HG03025 (cell line): Measurements from ENCODE around the gene MYPN.
A peak's percentile ranks its signal among the peaks of the same experiment; 100 is the strongest.
"Not testable (repeated sequence)": the region's sequence is repeated elsewhere in the genome, so short reads cannot be mapped to it uniquely, and the experiment has no call there.

Experiments
- ATAC-seq: cut with Tn5 transposase; IDR thresholded peaks from one replicate; pipeline ENCODE4 v1.9.1; 2021; ENCODE audit warnings: mild to moderate bottlenecking, moderate library complexity; ENCODE audit not compliant: unreplicated experiment, low FRiP score

The MYPN gene, protein sequence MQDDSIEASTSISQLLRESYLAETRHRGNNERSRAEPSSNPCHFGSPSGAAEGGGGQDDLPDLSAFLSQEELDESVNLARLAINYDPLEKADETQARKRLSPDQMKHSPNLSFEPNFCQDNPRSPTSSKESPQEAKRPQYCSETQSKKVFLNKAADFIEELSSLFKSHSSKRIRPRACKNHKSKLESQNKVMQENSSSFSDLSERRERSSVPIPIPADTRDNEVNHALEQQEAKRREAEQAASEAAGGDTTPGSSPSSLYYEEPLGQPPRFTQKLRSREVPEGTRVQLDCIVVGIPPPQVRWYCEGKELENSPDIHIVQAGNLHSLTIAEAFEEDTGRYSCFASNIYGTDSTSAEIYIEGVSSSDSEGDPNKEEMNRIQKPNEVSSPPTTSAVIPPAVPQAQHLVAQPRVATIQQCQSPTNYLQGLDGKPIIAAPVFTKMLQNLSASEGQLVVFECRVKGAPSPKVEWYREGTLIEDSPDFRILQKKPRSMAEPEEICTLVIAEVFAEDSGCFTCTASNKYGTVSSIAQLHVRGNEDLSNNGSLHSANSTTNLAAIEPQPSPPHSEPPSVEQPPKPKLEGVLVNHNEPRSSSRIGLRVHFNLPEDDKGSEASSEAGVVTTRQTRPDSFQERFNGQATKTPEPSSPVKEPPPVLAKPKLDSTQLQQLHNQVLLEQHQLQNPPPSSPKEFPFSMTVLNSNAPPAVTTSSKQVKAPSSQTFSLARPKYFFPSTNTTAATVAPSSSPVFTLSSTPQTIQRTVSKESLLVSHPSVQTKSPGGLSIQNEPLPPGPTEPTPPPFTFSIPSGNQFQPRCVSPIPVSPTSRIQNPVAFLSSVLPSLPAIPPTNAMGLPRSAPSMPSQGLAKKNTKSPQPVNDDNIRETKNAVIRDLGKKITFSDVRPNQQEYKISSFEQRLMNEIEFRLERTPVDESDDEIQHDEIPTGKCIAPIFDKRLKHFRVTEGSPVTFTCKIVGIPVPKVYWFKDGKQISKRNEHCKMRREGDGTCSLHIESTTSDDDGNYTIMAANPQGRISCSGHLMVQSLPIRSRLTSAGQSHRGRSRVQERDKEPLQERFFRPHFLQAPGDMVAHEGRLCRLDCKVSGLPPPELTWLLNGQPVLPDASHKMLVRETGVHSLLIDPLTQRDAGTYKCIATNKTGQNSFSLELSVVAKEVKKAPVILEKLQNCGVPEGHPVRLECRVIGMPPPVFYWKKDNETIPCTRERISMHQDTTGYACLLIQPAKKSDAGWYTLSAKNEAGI (N-terminal part only)

DNA sequence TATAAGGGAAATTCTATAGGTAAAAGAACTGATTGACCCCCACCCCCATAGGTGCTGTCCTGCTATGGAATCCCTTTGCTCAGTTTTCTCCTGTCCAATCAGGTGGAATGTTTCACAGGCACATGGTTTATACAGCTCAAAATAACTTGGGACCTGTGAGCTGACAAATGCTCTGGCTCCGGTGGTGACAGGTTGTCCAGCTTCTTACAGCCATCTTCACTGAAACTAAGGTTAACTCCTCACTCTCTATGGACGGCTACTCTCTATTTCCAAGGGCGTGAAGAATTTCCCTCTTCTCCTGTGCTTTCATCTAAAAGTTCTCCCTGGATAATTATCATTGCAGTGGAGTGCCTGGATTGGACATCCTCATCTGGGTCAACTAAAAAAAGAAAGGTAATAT lies at the start of gene MYPN:
MYPN (plus strand) TSS at position 158 of the 400 bp plus-strand sequence. CDS start 11,951 bp downstream, outside the sequence.
- no peak for ATAC-seq

DNA sequence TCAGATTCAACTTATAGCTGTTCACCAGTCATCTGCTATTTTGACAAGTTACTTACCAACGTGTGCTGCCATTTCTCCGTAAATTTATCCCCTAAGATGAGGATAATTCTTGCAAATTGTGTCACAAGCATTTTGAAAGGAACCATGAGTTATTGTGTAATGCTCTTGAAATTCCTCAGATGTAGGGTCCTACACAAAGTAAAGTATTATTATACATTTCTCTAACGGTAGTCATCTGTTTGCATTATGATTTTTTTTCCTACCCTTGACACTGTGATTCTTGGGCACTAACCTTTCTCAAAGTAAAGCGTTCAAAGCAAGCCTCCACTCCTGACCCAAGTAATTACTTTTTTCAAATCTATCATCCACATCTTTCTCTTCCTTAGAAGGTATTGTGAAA lies 42.3 kb upstream of the MYPN start:
- ATAC-seq: no peak

DNA sequence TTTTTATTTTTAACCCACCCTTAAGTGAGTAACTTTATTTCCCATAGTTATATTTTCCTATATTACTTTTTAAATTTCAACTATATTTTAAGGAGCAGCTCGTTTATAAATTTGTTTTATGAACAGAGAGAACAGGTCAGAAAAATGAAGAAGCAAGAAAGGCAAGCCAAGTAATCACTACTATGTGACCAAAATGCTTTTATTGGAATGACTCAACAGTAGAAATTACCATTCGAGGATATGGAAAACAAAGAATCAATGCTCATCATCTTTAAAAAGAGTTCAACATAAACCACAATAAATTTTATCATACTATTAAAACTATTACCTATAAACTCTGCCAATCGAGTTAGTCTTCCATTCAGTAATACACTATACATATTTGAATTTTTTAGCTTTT lies 41.8 kb upstream of the MYPN start:
- ATAC-seq: no peak

DNA sequence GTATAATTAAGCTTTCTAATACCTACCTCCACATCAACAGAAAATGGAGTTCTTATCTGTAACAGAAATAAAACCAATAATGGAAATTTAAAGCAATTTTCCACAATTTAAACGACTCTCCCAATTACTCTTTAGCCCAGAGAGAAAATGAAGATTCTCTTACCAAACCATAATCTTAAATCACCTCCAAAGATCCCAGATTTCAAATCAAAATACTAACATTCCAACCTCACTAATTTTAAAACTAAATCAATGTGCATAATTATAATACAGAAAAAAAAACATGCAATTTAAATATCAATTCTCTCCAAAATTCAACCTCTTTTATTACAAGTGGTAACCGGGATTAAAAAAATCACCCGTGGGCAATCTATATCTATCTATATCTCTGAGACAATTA lies 35.7 kb upstream of the MYPN start:
- no peak for ATAC-seq

DNA sequence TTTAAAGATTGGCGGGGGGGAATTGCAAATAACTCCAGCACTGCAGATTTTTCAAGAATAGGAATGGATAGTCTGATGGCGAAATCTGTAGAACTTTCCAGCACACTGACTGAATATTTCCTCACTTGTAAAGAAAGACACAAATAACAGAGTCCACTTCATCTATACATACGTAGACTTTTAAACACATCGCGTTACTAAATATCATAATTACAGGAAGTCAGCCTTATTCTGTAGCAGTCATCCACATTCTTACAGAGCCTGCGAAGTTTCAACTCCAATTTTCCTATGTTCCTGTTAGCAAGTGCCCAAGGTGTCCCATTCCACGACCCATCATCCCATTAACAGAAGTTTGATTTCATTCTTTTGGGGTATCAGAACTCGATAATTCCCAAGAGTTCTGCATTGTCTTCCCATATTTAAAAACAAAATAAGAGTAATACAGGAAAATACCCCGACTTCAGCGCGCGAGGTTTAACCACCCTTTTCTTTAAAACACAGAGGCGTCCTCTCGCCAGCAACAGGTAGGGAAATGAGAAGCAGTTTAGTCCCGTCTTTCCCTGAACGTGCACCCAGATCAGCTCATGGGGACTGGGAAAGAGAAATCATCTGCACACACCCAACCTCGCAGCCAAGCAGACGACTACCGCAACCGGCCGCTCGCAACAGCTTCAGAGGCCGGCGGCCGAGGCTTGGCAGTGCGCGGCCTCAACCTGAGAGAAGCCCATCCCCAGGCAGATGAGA lies 35.1 kb upstream of the MYPN start:
- ATAC-seq: no peak

DNA sequence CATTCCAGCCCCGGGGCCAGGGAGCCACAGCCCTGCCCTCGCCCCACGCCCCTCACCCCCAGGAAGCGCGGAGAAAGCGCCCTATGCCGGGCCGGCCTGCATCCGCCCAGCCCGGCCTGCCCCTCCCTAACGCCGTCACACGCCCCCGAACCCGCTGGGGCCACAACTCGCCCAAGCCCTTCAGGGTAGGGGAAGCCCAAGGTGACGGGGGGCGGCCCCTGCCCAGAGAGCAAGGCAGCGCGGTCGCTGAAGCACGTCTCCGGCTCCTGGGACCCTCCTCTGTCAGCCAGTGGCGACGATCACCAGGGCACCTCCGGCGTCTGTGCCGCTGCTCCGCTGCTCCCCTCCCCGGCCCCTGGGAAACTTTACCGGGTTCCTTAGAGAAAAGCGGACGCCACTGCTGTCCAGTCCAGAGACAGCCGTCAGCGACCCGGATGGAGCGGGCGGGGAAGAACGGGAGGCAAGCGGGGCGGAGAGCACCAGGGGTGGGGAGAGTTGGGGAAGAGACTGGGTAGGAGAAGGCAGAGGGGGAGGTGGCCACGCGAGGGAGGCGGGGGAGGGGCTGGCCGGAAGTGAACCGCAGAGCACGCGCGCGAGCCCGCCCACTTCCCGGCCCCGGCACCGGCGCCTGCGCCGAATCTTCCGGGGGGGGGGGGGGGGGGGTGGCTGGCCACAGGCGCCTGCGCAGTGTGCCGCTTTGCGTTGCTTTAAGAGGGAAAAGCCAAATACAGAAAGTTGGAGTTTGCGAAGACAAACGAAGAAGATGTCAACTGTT lies 34.3 kb upstream of the MYPN start, which contains the start of gene HERC4:
HERC4 (minus strand) TSS at position 509 of the 775 bp plus-strand sequence. CDS start 2,175 bp downstream, outside the sequence.
- ATAC-seq: peak; percentile 87

DNA sequence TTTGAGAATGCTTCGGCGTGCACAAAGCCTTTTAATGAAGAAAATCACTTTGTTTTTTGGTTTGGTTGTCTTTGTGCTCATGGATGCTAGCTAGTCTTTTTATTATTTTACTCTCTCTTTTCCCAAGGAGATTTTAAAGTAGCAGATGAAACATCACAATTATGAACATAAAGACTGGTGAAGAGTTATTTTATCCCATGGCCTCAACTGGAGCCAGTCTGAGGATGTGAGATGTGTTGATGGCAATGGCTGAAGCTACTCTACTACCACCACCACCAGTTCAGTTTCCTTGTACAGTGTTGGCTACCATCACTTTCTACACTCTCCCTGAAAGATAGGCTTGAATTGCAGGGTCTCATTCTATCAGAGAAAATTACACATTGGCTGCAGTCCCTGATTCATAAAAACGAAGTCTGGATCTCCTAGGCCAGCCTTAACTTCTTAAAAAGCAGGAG lies 33.7 kb upstream of the MYPN start:
- ATAC-seq: no peak

DNA sequence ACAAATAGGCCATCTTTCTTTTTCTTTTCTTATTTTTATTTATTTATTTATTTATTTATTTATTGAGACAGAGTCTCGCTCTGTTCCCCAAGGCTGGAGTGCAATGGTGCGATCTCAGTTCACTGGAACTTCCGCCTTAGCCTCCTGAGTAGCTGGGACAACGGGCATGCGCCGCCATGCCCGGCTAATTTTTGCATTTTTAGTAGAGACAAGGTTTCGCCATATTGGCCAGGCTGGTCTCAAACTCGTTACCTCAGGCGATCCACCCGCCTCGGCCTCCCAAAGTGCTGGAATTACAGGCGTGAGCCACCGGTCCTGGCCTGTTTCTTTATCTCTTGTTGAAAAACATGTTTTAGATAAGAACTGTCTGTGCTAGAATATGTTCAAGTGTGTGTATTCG lies 33.2 kb upstream of the MYPN start:
- ATAC-seq: not testable (repeated sequence)

DNA sequence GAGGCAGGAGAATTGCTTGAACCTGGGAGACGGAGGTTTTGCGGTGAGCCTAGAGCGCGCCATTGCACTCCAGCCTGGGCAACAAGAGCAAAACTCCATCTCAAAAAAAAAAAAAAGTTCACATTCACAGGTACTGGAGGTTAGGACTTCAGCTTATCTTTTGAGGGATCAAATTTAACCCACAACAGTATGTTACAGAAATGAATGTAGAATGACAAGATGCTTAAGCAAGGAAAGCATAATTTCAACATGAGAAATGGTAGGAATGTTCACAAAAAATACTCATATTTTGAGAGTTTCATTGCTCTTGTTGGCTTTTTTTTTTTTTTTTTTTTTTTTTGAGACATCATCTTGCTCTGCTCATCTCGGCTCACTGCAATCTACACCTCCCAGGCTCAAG lies 32.3 kb upstream of the MYPN start:
- ATAC-seq: no peak

DNA sequence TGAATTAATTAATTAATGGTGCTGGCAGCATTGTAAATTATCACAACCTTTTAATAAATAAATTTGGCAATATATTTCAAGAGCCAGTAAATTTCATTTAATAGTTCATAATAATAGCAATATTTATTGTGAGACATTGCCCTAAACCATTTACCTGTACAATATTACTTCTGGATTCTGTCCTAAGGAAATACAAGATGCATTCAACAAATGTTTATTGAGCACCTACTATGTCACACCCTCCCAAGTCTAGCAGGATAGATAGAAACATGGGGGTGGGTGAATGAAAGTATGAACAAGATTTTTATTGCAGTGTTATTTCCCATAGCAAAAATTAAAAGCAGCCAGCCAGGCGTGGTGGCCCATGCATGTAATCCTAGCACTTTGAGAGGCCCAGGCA lies 29.9 kb upstream of the MYPN start:
- ATAC-seq: no peak

DNA sequence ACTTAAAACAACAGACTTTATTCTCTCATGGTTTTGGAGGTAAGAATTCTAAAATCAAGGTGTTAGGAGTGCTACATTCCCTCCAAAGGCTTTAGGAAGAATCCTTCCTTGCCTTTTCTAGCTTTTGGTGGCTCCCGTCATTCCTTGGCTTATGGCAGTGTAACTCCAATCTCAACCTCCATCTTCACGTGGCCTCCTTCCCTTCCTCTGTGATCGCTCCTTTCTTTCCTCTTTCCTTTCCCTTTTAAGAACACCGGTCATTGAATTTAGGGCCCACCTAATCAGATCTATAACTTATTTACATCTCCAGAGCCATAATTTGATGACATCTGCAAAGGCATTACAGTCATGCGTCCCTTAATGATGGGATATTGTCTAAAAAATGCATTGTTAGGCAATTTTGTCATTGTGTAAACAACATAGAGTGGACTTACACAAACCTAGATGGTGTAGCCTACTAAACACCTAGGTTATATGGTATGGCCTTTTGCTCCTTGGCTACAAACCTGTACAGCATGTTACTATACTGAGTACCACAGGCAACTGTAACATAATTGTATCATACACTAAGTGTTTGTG lies 28.3 kb upstream of the MYPN start:
- no peak for ATAC-seq

DNA sequence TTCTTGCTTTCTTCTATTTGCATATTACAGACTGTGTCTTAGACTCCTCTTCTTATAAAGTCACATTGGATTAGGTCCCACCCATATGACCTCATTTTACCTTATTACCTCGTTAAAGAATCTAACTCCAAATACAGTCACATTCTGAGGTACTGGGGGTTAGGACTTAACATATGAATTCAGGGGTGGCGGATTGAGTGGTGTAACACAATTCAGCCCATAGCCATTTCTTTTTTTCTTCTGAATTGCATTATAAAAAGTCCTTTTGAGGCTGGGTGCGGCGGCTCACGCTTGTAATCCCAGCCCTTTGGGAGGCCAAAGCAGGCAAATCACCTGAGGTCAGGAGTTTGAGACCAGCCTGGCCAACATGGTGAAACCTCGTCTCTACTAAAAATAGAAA lies 27.4 kb upstream of the MYPN start:
- no peak for ATAC-seq

DNA sequence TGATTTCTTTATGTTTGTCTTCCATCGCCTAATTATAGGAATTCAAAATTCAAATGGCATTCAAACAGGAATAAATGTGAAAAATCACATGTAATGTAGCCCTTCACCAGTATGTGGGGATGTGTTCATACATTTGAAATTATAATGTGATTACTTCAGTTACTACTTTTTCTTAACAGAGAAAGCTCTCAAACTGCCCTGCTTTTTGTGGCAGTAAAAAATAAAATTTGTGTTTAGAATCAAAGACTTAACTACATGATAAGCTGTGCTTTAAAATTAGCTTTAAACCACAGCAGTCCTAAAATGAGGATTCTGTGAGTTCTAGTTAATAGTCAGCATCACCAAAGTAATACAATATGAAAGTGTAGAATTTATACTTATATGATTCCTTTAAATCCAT lies 26.4 kb upstream of the MYPN start:
- no peak for ATAC-seq

DNA sequence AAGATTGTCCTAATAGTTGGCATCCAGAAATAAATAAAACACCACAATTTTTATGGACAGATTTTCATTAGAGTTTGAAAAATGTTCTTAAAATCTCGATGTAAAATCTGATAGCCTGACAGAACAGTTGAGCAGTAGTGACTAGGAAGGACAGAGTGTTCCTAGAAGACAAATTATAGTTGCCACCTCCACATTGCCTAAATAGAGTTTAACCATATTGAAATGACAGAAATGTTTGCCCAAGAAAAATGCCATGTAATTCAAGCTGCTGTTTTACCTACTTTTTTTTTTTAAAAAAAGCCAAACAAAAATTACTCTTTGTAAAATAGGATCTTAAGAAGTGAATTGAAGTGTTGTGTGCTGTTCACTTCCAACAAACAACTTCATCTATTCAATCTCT lies 25.3 kb upstream of the MYPN start:
- no peak for ATAC-seq

DNA sequence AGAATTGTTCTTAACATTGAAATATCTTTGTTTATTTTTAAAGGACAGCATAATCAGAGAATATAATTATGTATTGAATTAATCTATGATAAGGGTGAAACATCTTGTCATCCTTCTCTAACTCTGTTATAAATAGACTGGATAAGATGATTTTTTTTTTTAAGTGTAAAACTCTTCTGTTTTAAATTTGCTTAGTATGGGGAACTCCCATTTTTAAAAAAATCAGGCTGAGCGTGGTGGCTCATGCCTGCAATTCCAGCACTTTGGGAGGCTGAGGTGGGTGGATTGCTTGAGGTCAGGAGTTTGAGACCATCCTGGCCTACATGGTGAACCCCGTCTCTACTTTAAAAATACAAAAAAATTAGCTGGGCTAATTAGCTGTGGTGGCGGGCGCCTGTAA lies 24.8 kb upstream of the MYPN start:
- no peak for ATAC-seq

DNA sequence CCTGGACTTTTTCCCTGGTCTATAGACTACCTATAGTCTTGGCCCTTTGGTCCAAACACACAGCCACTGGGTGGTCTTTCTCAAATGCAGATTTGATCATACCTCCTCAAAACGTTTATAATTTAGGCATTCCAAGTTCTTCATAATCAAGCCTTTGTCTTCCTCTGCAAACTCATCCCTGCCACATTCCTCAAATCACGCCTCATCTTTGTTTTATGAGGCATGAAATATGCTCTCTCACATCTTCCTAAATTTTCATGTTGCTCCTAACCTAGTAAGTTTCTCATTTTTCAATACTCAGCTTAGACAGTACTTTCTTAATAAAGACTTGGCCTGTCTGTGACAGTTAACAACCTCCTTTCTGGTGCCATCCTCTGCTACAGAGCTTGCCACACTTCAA lies 23.3 kb upstream of the MYPN start:
- no peak for ATAC-seq

DNA sequence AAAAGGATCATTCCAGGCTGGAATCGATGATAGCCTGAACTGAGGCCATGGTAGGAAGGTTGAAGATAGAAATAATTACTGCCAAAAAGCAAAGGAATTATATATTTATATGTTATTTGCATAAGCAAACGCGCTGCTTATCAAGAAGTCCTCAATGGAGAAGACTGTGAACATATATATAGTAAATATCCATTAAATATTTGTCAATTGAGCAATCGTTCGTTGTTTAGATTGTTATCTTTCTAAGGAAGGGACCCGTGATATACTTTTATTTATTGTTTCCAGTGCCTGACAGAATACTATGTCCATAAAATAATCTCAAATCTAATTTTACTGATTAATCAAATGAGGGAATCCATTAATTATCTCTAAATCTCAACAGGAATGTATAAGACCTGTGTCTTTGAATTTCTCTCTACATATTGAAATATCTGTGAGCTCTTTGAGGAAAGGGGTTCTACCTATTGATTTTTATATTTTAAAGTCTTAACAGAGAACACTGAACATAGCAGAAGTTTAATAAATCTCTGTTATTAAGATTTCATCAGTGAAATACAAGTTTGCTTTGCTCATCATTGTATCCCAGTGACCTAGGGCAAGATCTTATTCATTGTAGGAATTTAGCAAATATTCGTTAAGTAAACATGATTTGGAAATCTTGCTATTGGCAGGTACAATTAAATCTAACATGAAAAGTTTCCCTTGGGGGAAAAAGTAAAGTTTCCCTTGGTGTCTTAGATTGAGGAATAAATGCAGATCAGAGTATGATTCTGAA lies 22.2 kb upstream of the MYPN start:
- ATAC-seq: no peak
